LNCAP (cell line): ENCODE data around the gene SRRM4.
A peak's percentile ranks its signal among the peaks of the same experiment; 100 is the strongest.

Experiments
- CTCF ChIP-seq: fragments of 450-650 bp; IDR thresholded peaks from 2 replicates; pipeline ENCODE4 v1.5.1; 2017; ENCODE audit warnings: mild to moderate bottlenecking

SRRM4 gene

GRCh38 chr12:119115296-119115905 is 134.1 kb downstream of the SRRM4 start:
- TF ChIP-seq CTCF: peak; percentile 86

- TF ChIP-seq CTCF: no peak
Observed at GRCh38 chr12:119117936-119118335, 136.6 kb downstream of the SRRM4 start.

GRCh38 chr12:119118625-119119024 is 137.3 kb downstream of the SRRM4 start:
- no peak for TF ChIP-seq CTCF

- TF ChIP-seq CTCF: no peak
Observed at GRCh38 chr12:119122047-119122446, 140.7 kb downstream of the SRRM4 start.

GRCh38 chr12:119122751-119123150 is 141.4 kb downstream of the SRRM4 start:
- no peak for TF ChIP-seq CTCF

- no peak for TF ChIP-seq CTCF
Observed at GRCh38 chr12:119128527-119128926, 147.2 kb downstream of the SRRM4 start.

- TF ChIP-seq CTCF: no peak
Observed at GRCh38 chr12:119129827-119130434, 148.6 kb downstream of the SRRM4 start.
